Right hindlimb (tissue), 1 donor: Measurements from ENCODE around the gene CYP2C19.
"Not testable (repeated sequence)": the region's sequence is repeated elsewhere in the genome, so short reads cannot be mapped to it uniquely, and the experiment has no call there.

Experiments used
- DNase-seq: peaks from one replicate; pipeline ENCODE4 v3.0.0-alpha.2; 2018

Gene CYP2C19

GRCh38 chr10:94889123-94889522, 126.6 kb downstream of the CYP2C19 start:
- DNase-seq = no peak

GRCh38 chr10:94890264-94891022, 128.0 kb downstream of the CYP2C19 start:
- no peak for DNase-seq

DNA sequence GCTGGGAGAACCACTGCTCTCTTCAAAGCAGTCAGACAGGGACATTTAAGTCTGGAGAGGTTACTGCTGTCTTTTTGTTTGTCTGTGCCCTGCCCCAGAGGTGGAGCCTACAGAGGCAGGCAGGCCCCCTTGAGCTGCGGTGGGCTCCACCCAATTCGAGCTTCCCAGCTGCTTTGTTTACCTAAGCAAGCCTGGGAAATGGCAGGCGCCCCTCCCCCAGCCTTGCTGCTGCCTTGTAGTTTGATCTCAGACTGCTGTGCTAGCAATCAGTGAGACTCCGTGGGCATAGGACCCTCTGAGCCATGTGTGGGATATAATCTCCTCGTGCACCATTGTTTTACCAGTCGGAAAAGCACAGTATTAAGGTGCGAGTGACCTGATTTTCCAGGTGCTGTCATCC, 135.9 kb downstream of the CYP2C19 start:
- DNase-seq = not testable (repeated sequence)

- no peak for DNase-seq
Observed at GRCh38 chr10:94902080-94902479, 139.6 kb downstream of the CYP2C19 start.

DNA sequence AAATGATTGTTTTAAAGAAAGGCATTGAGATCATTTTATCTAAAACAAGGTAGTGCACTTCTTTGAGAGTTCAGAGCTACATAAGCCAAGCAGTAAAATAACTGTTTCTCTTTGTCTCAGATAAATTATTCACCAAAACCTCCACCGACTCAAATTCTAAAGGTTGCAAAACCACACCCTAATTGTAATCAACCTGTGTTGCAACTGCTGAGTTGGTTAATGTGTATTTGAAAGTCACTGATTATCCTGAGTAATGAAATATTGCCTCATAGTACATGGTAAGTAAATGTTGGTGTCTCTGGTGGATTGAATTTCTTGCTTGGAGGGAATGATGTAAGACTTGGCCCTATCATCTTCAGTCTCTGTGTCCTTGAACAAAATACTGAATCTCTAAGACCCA, 140.1 kb downstream of the CYP2C19 start:
- DNase-seq = no peak
